Prostate gland (tissue), 2 donors: Measurements from ENCODE around the gene KRT72. TPM values are rescaled to one million over a fixed set of nuclear protein-coding genes. Genes with fewer than 3 reads are reported as not detected.

Experiments
- DNase-seq: peaks from one replicate; pipeline ENCODE4 v3.0.0-alpha.2; 2019; ENCODE audit warnings: low spot score
- H3K27ac ChIP-seq, 2 donors: fragments of 200-600 bp; sonication (generic); 2 replicates each; pipeline ENCODE4 v1.5.1; 2017 to 2019
- H3K27me3 ChIP-seq: fragments of 200-600 bp; sonication (generic); replicated peaks from 2 replicates; pipeline ENCODE4 v1.5.1; 2019; ENCODE audit not compliant: insufficient read depth
- H3K36me3 ChIP-seq, 2 donors: fragments of 200-600 bp; sonication (generic); 1 replicate in 1 of 2; 2 replicates in 1 of 2; pipeline versions ENCODE4 v1.5.1 to v1.8.1; 2017 to 2019
- H3K4me1 ChIP-seq: fragments of 200-600 bp; sonication (generic); replicated peaks from 2 replicates; pipeline ENCODE4 v1.5.1; 2019
- H3K4me3 ChIP-seq, 2 donors: fragments of 200-600 bp; sonication (generic); 2 replicates each; pipeline ENCODE4 v1.5.1; 2017 to 2019
- H3K9me3 ChIP-seq: fragments of 200-600 bp; sonication (generic); 2 replicates; pipeline ENCODE4 v1.5.1; 2017
- CTCF ChIP-seq, 4 experiments: fragments of 200-600 bp in 2 of 4; fragments of 450-650 bp in 2 of 4; sonication (generic) in 2 of 4; IDR thresholded peaks; 1 replicate in 3 of 4; 2 replicates in 1 of 4; pipeline ENCODE4 v1.5.1; 2016 to 2019; ENCODE audit warnings: antibody characterized with exemption in 4 of 4, mild to moderate bottlenecking in 2 of 4, moderate library complexity in 2 of 4
- POLR2A ChIP-seq: fragments of 450-650 bp; IDR thresholded peaks from one replicate; pipeline ENCODE4 v1.6.1; 2016; ENCODE audit warnings: antibody characterized with exemption, mild to moderate bottlenecking
- POLR2AphosphoS5 ChIP-seq: sonication (generic); formaldehyde crosslinking; IDR thresholded peaks from one replicate; pipeline ENCODE4 v1.6.1; 2017; ENCODE audit warnings: antibody characterized with exemption
- WGBS: methylation state at CpG from one replicate; pipeline ENCODE4 v1.1.5; 2018; 5-methylcytosine and 5-hydroxymethylcytosine counted together
- intact Hi-C: fragments of 100-400 bp; cut with DNase I; formaldehyde crosslinking; loops from one replicate; pipeline ENCODE4 v1.14.2; 2022
- total RNA-seq, 2 donors: library from RNA; depleted of rRNA; stranded (reverse); fragments of >200 nt; gene quantifications; one replicate each; pipeline ENCODE4 v1.1.0, GENCODE V29; 2016

The KRT72 gene
- total RNA-seq, 2 donors from 2014 or later = 22.1 TPM; not detected in 1

GRCh38 chr12:52614381-52615207 is 13.3 kb upstream of the KRT72 start:
- Histone ChIP-seq H3K27ac (no peak overlapping the region), H3K27me3 (no peaks in the 10 kb centered on the region), H3K4me3 (no peak overlapping the region), H3K9me3 (no peaks in the 10 kb centered on the region), H3K4me1 (no peaks in the 10 kb centered on the region), H3K36me3 (no peaks in the 10 kb centered on the region)
- intact Hi-C loops = no loop called here
- TF ChIP-seq POLR2A = no peak
- 83% methylated on average over 10 of the region's 10 CpGs for WGBS
- DNase-seq = no peak

- Histone ChIP-seq H3K27me3 (no peaks in the 10 kb centered on the region), H3K36me3 (no peaks in the 10 kb centered on the region), H3K4me1 (no peaks in the 10 kb centered on the region), H3K9me3 (no peaks in the 10 kb centered on the region), H3K27ac (no peak overlapping the region), H3K4me3 (no peak overlapping the region)
- 97% methylated on average over 9 of the region's 9 CpGs for WGBS
- TF ChIP-seq CTCF (IDR thresholded peaks at IDR 0.05) (no peak), POLR2AphosphoS5 (no peak), POLR2A (no peak)
- DNase-seq = no peak
- intact Hi-C loops = no loop called here
Observed at GRCh38 chr12:52613384-52614030, 12.2 kb upstream of the KRT72 start.

DNA sequence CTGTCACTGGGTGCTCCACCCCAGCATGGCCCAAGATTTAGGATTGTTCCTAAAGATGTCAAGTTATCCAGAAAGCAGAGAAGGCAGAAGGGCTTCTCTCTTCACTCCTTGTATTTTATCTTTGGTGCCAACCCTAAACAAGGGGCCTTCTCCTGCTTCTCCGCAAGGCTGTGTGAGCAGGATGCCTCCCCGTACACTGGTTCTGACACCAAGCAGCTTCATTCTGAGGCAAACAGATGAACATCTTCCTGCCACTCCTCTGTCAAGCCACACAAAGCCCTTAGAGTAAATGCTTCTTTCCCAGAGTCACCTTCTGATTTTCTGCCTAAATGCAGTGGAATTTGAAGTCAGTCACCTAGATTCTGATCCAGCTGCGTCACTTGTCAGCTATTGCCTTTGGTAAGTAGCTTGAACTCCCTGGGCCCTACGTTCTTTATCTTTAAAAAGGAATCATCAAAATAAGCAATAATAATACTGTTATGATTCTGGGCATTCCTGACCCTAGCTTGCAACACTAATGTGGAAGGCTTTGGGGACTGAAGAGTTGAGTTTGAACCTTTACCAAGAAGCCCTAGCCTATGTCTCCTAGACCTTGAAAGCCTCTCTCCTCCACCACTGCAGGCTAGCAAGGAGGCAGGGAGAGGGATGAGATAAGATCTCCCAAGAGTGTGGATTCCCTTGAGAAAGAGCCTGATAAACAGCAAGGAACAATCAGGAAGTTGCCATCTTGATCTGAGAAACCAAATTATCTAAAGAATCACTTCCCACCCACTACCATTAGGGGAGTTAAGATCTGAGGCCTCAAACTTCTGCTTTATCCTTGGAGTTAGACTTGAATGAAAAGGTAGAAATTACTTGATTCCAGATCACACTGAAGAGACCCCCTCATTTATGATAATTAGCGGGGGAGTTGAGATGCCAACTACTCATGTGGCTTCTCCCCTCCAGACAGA is 11.4 kb upstream of the KRT72 start:
- WGBS = 87% methylated on average over 5 of the region's 5 CpGs
- Histone ChIP-seq H3K27ac (no peak overlapping the region), H3K4me3 (no peak overlapping the region), H3K27me3 (no peaks in the 10 kb centered on the region), H3K4me1 (no peaks in the 10 kb centered on the region), H3K36me3 (no peaks in the 10 kb centered on the region), H3K9me3 (no peaks in the 10 kb centered on the region)
- DNase-seq = no peak
- intact Hi-C loops = no loop called here
- no peak for TF ChIP-seq CTCF (IDR thresholded peaks at IDR 0.05)
- no peak for TF ChIP-seq POLR2AphosphoS5
- no peak for TF ChIP-seq POLR2A

GRCh38 chr12:52611080-52611468 is 9.8 kb upstream of the KRT72 start:
- no peak for DNase-seq
- TF ChIP-seq POLR2A = no peak
- TF ChIP-seq CTCF (IDR thresholded peaks at IDR 0.05) = no peak
- TF ChIP-seq POLR2AphosphoS5 = no peak
- Histone ChIP-seq H3K4me3 (no peak overlapping the region), H3K36me3 (no peaks in the 10 kb centered on the region), H3K9me3 (no peaks in the 10 kb centered on the region), H3K27me3 (no peaks in the 10 kb centered on the region), H3K4me1 (no peaks in the 10 kb centered on the region), H3K27ac (no peak overlapping the region)
- intact Hi-C loops = no loop called here
- 95% methylated on average over 6 of the region's 6 CpGs for WGBS
